PC-9 (cell line): Measurements from ENCODE around the gene AMOTL2.

Experiments
- CTCF ChIP-seq: fragments of 200-600 bp; sonication (generic); conservative IDR thresholded peaks from 2 replicates; pipeline ENCODE4 v1.6.1; 2017; ENCODE audit warnings: mixed run types, antibody characterized with exemption, mild to moderate bottlenecking, moderate library complexity
- EZH2 ChIP-seq: fragments of 200-600 bp; sonication (generic); IDR thresholded peaks from 2 replicates; pipeline ENCODE4 v1.8.0; 2017; ENCODE audit warnings: antibody characterized with exemption, low read depth

GRCh38 chr3:134328147-134328591 lies 46.1 kb downstream of the AMOTL2 start:
- TF ChIP-seq CTCF: no peak
- TF ChIP-seq EZH2: no peak
